Bone marrow (tissue), 2 donors: ENCODE data around the gene GRK5.

Source experiments
- DNase-seq, 2 donors: peaks; one replicate each; lab custom pipeline; 2025; lab: John Stamatoyannopoulos, UW

GRK5 gene

DNA sequence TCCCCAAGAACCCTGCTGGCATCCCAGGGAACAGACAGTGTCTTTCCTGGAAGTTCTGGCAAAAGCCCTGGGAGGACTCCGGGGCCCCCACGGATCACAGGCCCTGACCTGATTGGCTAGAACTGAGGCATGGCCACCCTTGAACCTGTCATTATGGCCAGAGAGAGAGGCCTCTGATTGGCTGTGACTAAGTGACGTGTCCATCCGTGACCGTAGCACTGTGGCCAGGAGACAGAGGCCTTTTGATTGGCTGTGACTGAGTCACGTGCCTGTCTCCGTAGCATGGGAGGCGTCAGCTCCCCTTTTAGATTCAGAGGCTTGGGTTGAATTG, 171.3 kb downstream of the GRK5 start:
- no peak for DNase-seq

DNA sequence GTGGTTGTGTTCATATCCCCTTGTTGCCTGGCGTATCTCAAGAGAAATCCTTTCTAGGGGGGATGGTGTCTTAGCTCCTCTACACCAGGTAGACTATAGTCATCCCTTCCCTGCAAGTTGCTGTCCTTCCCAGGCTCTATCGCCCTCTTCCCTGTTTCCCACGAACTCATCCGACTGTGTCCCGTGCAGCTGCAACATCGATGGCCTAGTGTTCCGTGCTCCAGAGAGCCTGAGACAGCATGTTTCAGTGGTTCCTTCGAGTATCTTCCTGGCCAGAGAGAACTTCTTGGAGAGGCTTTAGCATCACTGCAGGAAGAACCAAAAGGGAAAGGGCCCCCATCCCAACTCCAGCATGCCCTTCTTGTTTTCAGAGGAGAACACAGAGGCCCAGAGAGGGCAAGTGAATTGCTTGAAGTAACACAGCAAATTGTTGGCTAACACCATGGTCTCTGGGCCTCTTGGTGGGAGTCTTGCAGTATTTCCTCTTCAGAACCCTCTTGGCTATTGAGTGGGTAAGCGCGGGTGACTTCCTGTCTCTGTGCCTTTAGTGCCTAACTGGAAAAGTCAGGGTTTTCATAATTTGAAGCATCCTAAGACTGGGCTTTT, 172.2 kb downstream of the GRK5 start:
- DNase-seq: no peak

DNA sequence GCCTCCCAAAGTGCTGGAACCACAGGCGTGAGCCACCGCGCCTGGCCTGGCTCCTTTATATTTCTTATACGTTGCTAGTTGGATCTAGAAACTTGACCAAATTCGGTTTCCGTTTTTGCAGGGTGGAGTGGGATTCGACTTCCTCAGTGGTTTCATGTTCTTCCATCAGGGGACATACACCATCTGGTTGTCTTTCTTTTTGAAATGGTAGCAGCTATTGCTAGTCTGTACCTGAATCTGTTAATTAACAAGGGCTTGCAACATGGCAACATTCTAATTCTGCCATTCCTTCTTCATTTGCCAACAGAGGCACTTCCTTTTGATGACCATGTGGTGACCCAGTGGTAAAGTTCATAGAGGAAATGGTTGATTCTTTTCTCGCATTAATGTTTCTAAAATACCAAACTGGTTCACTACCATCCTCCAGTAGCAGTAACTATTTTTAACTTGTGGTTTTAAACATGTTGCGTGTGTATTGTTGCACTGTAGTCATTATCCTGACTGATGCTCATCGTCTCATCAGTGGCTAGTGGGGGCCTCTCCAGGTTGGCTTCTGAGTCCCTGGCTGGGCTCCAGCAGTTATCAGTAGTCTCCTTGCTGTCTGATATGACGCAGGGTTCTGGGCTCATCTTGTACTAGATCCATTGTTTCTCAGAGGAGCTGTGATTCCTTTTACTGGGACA, 175.9 kb downstream of the GRK5 start:
- DNase-seq: no peak

DNA sequence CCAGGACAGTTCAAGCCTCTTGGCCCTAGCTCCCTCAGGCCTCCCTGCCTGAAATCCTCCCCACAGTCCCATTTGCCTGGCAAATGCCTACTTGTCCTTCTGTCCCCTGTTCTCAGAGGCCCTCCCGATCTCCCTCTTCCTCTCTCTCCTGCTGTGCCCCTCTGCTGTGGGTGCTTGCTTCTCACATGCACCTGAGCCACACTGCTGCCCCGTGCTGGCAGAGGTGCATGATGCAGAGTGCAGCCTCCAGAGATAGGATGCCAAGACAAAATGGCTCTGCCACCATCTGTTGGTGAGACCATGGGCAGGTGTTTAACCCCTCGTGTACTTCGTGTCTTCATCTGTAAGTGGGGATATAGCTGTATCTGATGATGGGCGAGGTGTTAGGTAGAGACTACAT, 176.8 kb downstream of the GRK5 start:
- DNase-seq: no peak

DNA sequence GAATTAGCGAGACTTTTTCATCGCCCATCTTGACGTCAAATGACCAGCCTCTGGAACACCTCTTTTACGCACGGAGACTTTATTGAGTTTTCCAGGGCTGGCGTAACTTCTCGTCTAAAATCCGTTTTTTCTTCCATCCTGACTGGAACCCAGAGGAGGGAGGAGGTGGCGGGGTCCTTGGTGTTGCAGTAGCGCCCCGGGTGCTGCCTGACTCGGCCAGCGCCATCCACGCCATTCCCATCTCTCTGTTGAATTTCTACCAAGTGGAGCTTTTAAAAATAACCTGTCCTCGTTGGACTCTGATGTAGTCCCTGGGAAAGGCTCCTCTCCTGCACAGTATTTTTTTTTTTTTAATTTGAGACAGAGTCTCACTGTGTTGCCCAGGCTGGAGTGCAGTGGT, 179.3 kb downstream of the GRK5 start:
- DNase-seq: no peak

DNA sequence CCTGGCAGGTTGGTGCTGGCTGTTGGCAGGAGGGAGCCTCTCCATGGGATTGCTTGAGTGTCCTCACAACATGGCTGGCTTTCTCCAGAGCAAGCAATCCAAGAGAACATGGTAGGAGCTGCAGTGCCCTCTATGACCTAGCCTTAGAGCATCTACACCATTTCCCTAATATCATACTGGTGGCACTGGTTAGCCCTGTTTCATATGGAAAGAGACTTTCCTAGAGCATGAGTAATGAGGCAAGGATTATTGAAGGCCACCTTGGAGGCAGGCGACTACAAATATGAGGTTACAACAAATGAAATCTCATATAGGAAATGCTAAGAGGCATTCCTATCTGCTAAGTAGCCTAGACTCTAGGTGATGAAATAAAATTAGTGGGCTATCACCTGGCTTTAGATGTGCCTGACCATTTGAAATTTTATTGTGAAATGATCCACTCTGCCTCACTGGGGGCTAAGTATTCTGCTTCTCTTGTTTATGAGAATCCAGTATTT, 181.5 kb downstream of the GRK5 start:
- DNase-seq: no peak

DNA sequence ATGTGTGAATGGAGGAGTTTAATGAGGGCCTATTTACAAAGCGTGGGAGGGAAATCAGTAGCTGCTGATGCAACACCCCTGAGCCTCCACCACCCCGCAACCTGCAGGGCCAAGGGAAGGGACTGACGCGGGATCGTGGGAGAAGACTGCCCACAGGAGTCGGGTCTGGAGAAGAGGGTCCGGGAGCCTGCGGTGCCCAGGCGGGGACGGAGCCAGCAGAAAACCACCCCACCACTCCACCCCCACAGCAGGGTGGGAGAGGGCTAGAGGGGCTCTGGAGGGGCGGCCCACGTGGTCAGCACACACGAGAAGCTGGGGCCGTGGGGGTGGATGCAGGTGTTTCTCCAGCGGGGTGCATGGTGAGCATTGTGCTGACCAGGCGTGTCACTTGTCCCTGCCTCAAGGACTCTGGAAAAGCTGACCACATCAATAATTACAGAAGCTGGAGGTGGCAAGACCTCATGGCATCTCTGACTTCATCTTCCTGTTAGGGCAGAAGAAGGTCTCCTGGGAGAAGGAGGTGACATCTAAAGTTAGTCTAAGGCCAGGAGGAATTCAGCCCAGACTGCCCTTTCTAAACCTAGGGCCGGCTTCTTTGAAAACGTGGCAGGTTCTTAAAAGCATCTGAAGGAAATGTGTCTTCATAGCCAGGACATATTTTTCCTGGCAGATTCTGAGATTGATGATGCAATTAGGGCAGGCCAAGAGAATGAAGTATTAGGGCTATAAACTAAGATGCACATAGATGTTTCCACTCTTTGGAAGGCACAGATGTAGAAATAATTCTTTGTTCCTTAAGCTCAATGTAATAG, 184.3 kb downstream of the GRK5 start:
- no peak for DNase-seq

DNA sequence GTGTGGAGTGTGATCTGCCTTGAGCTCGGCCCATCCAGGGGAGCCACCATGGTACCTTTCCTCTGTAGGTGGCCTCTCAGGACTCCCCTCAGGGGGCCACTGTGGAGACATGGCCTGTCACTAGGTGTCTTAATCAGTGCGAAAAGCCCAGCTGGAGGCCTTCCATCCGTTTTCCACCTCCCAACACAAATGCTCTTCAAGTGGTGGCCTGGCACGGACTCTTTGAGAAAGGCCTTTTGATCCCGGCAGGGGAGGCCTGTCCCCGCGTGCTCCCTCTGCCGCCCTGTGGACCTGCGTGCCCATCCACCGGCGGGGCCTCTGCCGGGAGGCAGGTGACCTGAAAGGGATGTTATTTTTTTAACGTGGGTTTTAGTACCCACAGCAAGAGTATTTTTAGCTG, 185.6 kb downstream of the GRK5 start:
- DNase-seq: no peak

DNA sequence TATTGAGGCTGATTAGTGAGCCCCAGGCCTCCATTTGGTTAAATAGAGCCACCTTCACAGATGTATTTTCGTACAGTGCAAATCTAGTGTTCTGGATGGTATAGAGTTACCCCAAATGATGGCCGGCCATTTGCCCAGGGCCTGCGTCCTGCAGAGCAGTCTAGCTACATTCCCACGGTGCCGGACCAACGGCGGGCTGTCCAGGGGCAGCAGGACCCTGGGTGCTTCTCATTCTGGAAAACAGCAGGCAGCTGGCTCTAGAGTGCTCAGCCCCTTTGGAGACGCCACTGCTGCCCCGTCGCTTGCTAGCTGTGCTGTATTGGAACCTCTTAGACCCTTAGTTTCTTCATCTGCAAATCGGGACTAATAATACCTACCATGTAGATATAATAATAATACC, 186.1 kb downstream of the GRK5 start:
- no peak for DNase-seq

DNA sequence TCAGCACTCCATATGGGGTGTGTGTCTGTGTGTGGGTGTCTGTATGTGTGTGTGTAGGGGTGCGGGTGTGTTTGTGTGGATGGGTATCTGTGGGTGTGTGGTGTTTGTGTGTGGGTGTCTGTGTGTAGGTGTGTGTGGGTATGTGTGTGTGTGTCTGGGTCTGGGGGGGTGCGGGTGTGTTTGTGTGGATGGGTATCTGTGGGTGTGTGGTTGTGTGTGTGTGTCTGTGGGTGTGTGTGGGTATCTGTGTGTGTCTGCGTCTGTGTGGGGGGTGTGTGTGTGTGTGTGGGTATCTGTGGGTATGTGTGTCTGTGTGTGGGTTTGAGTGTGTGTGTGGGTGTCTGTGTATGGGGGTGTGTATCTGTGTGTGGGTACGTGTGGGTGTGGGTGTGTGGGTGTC, 186.5 kb downstream of the GRK5 start:
- DNase-seq: no peak

DNA sequence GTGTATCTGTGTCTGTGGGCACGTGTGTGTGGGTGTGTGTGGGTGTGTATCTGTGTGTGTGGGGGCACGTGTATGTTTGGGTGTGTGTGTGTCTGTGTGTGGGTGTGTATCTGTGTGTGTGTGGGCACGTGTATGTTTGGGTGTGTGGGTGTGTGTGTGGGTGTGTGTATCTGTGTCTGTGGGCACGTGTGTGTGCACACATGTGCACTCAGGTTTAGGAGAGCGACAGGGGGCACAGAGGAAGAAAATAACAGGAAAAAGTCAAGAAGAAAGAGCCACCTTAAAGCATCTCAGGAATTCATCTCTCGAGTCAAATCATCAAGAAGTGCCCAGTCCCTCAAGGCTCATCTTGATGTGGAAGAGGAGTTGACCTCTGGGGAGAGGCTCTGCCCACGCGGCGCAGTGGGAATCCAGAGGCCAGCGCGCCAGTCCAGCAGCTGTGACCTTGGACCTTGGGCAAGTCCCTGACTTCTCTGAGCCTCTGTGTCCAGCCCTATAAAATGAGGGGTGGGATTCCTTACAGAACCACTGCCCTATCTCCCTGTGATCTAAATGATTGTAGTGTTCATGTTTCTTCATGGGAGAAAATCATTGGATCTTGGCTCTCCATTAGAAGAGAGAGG, 187.4 kb downstream of the GRK5 start:
- DNase-seq: no peak

DNA sequence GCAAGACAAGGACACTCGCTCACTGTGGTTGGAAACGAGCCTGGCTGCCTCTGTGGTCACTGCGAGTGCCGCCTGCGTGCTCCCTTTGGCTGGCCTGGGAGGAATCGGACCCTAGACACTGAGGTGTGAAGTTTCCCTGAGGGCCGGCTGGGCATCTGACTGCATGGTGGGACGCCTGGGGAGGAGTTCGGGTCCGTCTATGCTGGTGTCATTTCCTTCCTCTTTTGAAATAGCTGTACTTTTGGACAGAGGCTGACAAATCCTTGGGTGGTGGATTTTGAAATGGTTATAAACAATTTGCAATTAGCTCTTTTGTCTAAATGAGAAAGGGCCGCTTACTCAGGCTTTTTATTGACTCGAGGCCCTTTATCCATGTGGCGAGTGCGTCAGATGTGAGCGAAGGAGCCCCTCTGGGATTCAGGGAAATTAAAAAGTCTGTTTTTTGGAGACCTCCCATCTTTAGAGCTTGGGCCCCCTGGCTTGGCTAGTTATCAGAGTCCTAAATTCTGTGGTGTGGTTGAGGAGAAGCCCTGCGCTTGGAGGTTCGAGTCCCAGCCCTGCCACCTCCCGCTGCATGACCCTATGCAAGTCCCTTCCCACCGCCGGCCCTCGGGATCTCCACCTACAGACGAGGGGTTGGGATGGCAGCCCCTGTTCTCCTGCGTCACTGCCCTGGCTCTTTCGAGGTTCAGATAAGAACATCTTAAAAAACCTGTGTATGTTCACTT, 188.1 kb downstream of the GRK5 start:
- DNase-seq: peak; percentile 44 to 61

DNA sequence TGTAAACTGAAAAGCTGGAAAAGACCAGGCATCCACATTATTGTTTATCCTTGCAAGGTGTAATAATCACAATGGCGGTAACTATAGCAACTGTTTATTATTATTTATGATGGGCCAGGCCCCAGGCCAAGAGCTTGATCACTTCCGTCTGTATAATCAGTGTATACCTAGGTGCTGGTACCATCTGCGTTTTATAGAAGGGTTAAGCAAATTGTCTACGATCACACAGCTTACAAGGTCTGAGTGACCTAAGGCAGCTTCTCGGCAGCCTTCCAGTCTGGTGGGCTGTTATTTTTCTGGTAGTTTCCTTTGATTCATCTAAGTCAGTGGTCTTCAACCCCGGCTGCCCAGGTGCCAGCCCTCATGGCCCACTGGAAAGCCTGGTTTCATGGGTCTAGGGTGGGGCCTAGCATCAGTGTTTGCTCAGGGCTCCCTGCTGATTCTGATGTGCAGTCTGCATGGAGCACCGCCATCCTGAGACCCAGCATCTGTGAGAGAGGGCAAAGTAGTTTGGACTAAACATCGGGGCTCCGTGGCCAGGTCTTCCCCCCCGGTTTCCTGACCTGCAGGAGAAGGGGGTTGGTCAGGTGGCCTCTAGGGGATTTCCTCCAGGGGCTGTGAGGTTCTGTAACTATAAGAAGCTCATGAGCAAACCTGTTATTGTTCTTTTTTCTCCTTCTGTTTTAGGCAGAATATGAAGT, 188.8 kb downstream of the GRK5 start:
- no peak for DNase-seq

DNA sequence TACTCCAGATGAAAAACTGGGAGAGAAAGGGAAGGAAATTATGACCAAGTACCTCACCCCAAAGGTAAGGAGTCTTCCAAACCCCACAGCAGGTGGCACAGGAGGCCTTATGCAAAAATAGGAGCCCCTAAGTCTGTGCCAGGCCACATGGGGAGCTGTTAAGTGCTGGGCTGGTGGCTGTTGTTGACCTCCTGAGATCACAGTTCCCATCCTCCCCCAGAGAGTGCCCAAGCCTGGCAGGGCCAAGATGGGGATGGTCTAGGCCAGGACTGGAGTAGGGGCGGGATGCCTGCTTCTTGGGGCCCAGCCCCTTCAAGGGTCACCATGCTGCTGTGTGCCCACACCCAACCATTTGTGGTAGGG, 189.3 kb downstream of the GRK5 start:
- DNase-seq: no peak

DNA sequence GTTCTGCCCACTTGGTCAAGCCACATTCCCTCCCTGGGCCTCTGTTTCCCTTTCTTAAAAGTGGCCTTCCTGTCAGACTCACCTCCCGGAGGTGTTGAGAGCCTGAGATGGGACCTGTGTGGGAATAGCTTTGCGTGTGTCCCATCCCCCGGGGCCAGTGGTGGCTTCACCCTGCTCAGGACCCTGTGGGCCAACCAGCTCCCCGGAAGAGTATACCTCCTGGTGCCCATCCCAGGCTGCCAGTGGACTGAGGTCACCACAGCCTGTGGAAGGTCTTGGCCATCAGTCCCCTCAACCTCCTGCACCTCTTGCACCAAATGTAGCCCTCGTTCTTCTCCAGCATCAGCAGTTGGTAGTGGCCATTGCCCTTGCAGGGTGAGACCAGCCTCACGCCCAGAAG, 190.0 kb downstream of the GRK5 start:
- no peak for DNase-seq

DNA sequence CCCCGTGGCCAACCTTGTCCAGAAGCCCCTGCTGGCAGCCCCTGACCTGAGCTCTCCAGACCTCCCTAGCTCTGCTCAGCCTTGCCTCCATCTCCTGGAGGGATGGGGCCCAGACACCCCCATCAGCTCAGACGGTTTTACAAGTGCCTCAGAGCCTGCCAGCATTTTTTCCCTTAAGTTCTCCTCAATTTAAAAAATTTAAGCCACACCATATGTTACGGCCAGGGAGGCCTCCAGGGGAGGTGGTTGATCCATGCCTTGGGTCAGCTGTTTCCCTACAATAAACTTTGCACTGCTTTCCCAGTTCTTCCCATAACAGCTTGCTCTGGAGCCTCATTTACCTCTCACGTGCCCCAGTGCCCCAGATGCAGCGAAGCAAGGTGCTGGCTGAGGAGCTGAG, 191.6 kb downstream of the GRK5 start:
- DNase-seq: no peak

DNA sequence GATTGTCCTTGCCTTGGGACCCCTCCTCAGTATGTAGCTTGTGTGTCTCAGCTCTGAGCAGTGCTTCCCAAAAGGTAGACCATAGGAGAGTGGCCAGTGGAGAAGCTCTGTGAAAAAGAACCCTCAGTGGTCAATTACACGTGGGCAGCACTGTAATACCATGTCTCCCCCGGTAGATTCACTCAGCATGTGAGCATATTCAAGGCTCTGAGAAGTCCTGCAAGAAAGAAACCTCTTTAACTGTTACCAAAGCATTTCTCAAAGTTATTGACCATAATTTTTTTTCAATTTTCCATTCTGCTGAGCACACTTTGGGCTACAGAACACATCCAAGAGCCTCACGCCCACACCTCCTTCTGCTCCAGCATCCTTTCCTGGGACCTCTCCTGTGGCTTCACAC, 192.1 kb downstream of the GRK5 start:
- no peak for DNase-seq

DNA sequence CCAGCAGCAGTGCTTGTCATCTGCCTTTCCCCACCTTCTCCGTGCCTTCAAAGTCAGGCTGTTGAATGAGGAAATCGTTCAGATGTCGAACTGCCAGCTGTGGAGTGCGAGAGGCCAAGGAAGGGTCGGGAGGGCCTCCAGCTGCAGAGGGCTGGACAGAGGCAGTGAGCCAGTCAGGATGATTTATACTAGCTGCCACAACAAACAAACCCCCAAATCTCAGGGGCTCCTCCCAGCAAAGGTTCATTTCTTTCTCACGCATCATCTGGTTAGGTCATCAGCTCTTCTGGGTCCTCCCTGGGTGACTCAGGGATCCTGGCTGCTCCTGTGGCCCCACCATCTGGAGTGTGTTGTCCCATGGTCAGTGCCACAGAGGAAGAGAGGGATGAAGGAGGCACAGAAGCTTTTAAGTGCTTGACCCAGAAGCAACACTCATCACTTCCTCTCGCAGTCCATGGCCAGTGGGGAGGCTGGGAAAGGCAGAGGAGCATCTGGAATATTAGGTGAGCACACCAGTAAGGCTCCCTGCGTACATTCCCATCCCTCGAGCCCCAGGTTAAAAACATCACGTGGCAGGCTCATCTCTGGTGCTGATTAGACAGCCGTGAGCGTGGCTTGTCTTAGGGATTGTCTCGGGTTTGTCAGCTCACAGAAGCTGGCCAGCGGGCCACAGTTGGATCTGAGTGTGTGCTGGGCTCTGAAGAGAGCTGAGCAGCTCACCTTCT, 194.5 kb downstream of the GRK5 start:
- peak in 1 of 2 donors; percentile 74 for DNase-seq

DNA sequence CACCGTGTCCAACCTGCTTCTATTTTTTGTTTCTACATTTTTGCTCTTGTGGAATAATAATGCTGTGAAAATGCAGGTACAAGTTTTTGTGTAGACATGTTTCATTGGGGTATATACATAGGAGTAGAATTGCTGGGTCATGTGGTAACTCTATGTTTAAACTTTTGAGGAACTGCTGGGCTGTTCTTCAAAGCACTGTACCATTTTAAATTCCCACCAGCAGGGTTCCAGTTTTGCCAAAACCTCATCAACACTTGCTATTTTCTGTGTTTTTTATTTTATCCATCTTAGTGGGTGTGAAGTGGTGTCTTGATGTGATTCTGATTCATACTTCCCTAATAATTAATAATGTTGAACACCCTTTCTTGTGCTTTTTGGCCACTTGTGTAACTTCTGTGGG, 196.6 kb downstream of the GRK5 start:
- peak in 1 of 2 donors; percentile 6 for DNase-seq

DNA sequence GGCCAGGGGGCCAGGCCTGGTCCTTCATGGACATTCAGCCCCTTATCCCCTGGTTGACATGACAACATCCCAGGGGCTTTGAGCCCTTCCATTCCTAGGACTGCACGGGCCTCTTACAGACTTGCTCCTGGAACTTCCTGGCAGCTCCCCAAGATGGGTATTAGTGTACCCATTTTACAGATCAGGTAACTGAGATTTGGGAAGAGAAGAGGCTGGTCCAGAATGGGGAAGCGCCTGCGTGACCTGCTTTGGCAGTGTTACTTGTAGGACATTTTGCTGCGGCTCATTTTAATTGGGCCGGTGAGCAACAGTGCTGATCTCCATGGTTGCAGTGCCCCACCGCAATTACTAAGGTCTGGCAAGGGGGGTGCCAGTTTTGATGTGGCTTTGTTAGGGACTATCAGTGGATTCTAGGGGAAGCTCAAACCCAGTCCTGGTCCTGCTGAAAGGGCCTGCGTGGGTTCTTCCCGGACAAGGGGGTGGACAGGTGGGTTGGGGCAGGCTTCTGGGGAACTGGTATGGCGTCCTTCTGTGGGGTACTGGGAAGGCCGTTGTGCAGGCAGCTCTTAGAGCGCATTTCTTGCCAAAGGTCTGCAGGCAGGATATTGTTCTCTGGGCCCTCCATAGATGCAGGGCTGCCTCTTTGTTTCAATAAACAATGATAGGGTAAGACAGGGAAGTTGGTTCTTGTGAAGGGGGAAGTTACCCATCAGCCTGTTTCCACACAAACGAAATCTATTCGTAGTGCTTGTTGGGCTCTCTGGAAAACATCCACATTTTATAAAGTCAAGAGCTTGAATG, 197.5 kb downstream of the GRK5 start:
- DNase-seq: peak in 1 of 2 donors; percentile 54
